Ishikawa (cell line): ENCODE data around the gene ALOX15.

ENCODE experiments used
- CEBPB ChIP-seq: IDR thresholded peaks from 2 replicates; pipeline ENCODE4 v1.6.1; 2012
- CREB1 ChIP-seq: IDR thresholded peaks from 2 replicates; pipeline ENCODE4 v1.6.1; 2012; ENCODE audit warnings: low read depth
- EGR1 ChIP-seq: IDR thresholded peaks from 2 replicates; pipeline ENCODE4 v1.6.1; 2012
- EP300 ChIP-seq: IDR thresholded peaks from 2 replicates; pipeline ENCODE4 v1.6.1; 2012; ENCODE audit warnings: borderline replicate concordance
- FOXM1 ChIP-seq: IDR thresholded peaks from 2 replicates; pipeline ENCODE4 v1.6.1; 2012; ENCODE audit warnings: low read depth, borderline replicate concordance
- MAX ChIP-seq: IDR thresholded peaks from 2 replicates; pipeline ENCODE4 v1.6.1; 2012
- NFIC ChIP-seq: IDR thresholded peaks from 2 replicates; pipeline ENCODE4 v1.6.1; 2012
- RAD21 ChIP-seq: IDR thresholded peaks from 2 replicates; pipeline ENCODE4 v1.6.1; 2012; ENCODE audit warnings: low read depth
- REST ChIP-seq: IDR thresholded peaks from 2 replicates; pipeline ENCODE4 v1.6.1; 2012; ENCODE audit warnings: low read depth, mild to moderate bottlenecking
- TAF1 ChIP-seq: IDR thresholded peaks from 2 replicates; pipeline ENCODE4 v1.6.1; 2012; ENCODE audit warnings: low read depth, mild to moderate bottlenecking
- TCF12 ChIP-seq: IDR thresholded peaks from 2 replicates; pipeline ENCODE4 v1.6.1; 2012; ENCODE audit warnings: low read depth
- TEAD4 ChIP-seq: IDR thresholded peaks from 2 replicates; pipeline ENCODE4 v1.6.1; 2012
- YY1 ChIP-seq: IDR thresholded peaks from 2 replicates; pipeline ENCODE4 v1.6.1; 2012; ENCODE audit warnings: low read depth
- ZBTB7A ChIP-seq: IDR thresholded peaks from 2 replicates; pipeline ENCODE4 v1.6.1; 2012; ENCODE audit warnings: low read depth

GRCh38 chr17:4585638-4585994, 55.9 kb downstream of the ALOX15 start:
- TF ChIP-seq MAX (no peak), EP300 (no peak), NFIC (no peak), TAF1 (no peak), YY1 (no peak), RAD21 (no peak), EGR1 (no peak), REST (no peak), TCF12 (no peak), ZBTB7A (no peak), FOXM1 (no peak), TEAD4 (no peak), CEBPB (no peak), CREB1 (no peak)
